GM12878 (cell line): ENCODE measurements around the gene GBP5. TPM values are rescaled to one million over a fixed set of nuclear protein-coding genes. Genes with fewer than 3 reads are reported as not detected.

Source experiments
- ATAC-seq: fragments of 200-7000 bp; cut with Tn5 transposase; 3 replicates; pipeline ENCODE4 v1.9.1; 2020; ENCODE audit warnings: mild to moderate bottlenecking, moderate library complexity
- BruUV-seq: library from RNA; stranded (reverse); fragments of 400-500 nt; replicated peaks from 2 replicates; lab custom pipeline; 2021; lab: Mats Ljungman, UMichigan
- CTCF ChIA-PET: fragments of 300-600 bp; sonication (Branson Sonifier 250); formaldehyde crosslinking; extraction: SDS; loops from one replicate; lab custom pipeline; 2021; ENCODE audit warnings: inconsistent platforms; lab: Yijun Ruan, JAX
- POLR2A ChIA-PET: fragments of 350-600 bp; formaldehyde crosslinking; extraction: SDS; loops from one replicate; lab custom pipeline; 2021; ENCODE audit warnings: inconsistent platforms; lab: Charles Lee
- RAD21 ChIA-PET: fragments of 300-600 bp; sonication (Branson Sonifier 250); formaldehyde crosslinking; loops from one replicate; lab custom pipeline; 2023; ENCODE audit warnings: antibody characterized with exemption; ENCODE audit not compliant: unreplicated experiment; lab: Charles Lee
- SMC1A ChIA-PET: fragments of 300-600 bp; sonication (Branson Sonifier 250); formaldehyde crosslinking; loops from one replicate; lab custom pipeline; 2023; ENCODE audit not compliant: unreplicated experiment, uncharacterized antibody; lab: Charles Lee
- DNase-seq: peaks from one replicate; pipeline ENCODE4 v3.0.0-alpha.2; 2011; ENCODE audit warnings: low read depth, low spot score
- FAIRE-seq: peaks from 3 replicates; lab custom pipeline; 2011; peaks lifted over from hg19 to GRCh38; lab: Jason Lieb, UNC
- H2AFZ ChIP-seq: 2 replicates; pipeline ENCODE4 v1.6.0; 2011; ENCODE audit warnings: low read depth, low read length, control low read depth; ENCODE audit not compliant: control insufficient read depth
- H3K27ac ChIP-seq: 2 replicates; pipeline ENCODE4 v1.5.1; 2011; ENCODE audit warnings: control low read depth; ENCODE audit not compliant: control insufficient read depth, insufficient read depth
- H3K27me3 ChIP-seq, 2 experiments: replicated peaks in 1 of 2; 2 replicates each; pipeline versions ENCODE4 v1.6.0 to v1.6.1; 2011; ENCODE audit warnings: low read length in 1 of 2; ENCODE audit not compliant: control insufficient read depth in 2 of 2, insufficient read depth in 2 of 2
- H3K36me3 ChIP-seq, 2 experiments: 2 replicates each; pipeline ENCODE4 v1.5.1; 2011; ENCODE audit warnings: low read length in 1 of 2; ENCODE audit not compliant: control insufficient read depth in 2 of 2, insufficient read depth in 2 of 2
- H3K4me1 ChIP-seq: 2 replicates; pipeline ENCODE4 v1.6.1; 2011; ENCODE audit warnings: mild to moderate bottlenecking, low read length, moderate library complexity, mixed read lengths; ENCODE audit not compliant: control insufficient read depth, insufficient read depth
- H3K4me2 ChIP-seq: 2 replicates; pipeline ENCODE4 v1.6.0; 2011; ENCODE audit warnings: control low read depth; ENCODE audit not compliant: control insufficient read depth, insufficient read depth
- H3K4me3 ChIP-seq: fragments of 200-600 bp; sonication (generic); 2 replicates; pipeline ENCODE4 v1.5.1; 2016
- H3K79me2 ChIP-seq: 2 replicates; pipeline ENCODE4 v1.6.0; 2011; ENCODE audit warnings: low read length; ENCODE audit not compliant: control insufficient read depth, insufficient read depth
- H3K9ac ChIP-seq: 2 replicates; pipeline ENCODE4 v1.8.0; 2011; ENCODE audit warnings: low read length, control low read depth, mixed read lengths; ENCODE audit not compliant: control insufficient read depth, insufficient read depth
- H3K9me3 ChIP-seq: replicated peaks from 3 replicates; pipeline ENCODE4 v1.5.1; 2011; ENCODE audit warnings: mild to moderate bottlenecking, low read length; ENCODE audit not compliant: control insufficient read depth, insufficient read depth
- H4K20me1 ChIP-seq: 2 replicates; pipeline ENCODE4 v1.6.0; 2011; ENCODE audit not compliant: control insufficient read depth, insufficient read depth
- ATF3 ChIP-seq: IDR thresholded peaks from 2 replicates; pipeline ENCODE4 v1.6.1; 2011; ENCODE audit warnings: low read depth, mild to moderate bottlenecking, low read length, moderate library complexity, borderline replicate concordance; ENCODE audit errors: extremely low read depth
- E4F1 ChIP-seq: fragments of 450-650 bp; IDR thresholded peaks from 2 replicates; pipeline ENCODE4 v1.6.1; 2018; ENCODE audit warnings: borderline replicate concordance, mild to moderate bottlenecking; ENCODE audit not compliant: partially characterized antibody
- HDGF ChIP-seq: fragments of 450-650 bp; IDR thresholded peaks from 2 replicates; pipeline ENCODE4 v1.6.1; 2016; ENCODE audit warnings: antibody characterized with exemption
- IKZF1 ChIP-seq: fragments of 450-650 bp; conservative IDR thresholded peaks from 2 replicates; pipeline ENCODE4 v1.6.1; 2017; ENCODE audit warnings: antibody characterized with exemption, mild to moderate bottlenecking
- IRF4 ChIP-seq: IDR thresholded peaks from 2 replicates; pipeline ENCODE4 v1.6.1; 2011; ENCODE audit warnings: low read depth, low read length
- KAT2A ChIP-seq: conservative IDR thresholded peaks from 2 replicates; pipeline ENCODE4 v1.6.1; 2011; ENCODE audit warnings: low read depth, low read length; ENCODE audit not compliant: control insufficient read depth
- KDM1A ChIP-seq: fragments of 200-600 bp; sonication (generic); IDR thresholded peaks from 2 replicates; pipeline ENCODE4 v1.6.1; 2016; ENCODE audit warnings: borderline replicate concordance
- KLF5 ChIP-seq: fragments of 450-650 bp; IDR thresholded peaks from 2 replicates; pipeline ENCODE4 v1.6.1; 2014; ENCODE audit warnings: mild to moderate bottlenecking; ENCODE audit not compliant: partially characterized antibody
- MEF2A ChIP-seq: IDR thresholded peaks from 2 replicates; pipeline ENCODE4 v1.6.1; 2011; ENCODE audit warnings: low read depth, mild to moderate bottlenecking, low read length, moderate library complexity; ENCODE audit not compliant: insufficient read depth
- MEF2B ChIP-seq: fragments of 450-650 bp; IDR thresholded peaks from 2 replicates; pipeline ENCODE4 v1.6.1; 2018; ENCODE audit warnings: mild to moderate bottlenecking, moderate library complexity; ENCODE audit not compliant: partially characterized antibody, poor library complexity, severe bottlenecking
- MTA2 ChIP-seq: fragments of 450-650 bp; IDR thresholded peaks from 2 replicates; pipeline ENCODE4 v1.6.1; 2016; ENCODE audit warnings: low read depth, mild to moderate bottlenecking, moderate library complexity
- NBN ChIP-seq: fragments of 450-650 bp; IDR thresholded peaks from 2 replicates; pipeline ENCODE4 v1.6.1; 2016
- RAD51 ChIP-seq: fragments of 450-650 bp; IDR thresholded peaks from 2 replicates; pipeline ENCODE4 v1.6.1; 2016; ENCODE audit warnings: moderate library complexity, mild to moderate bottlenecking, inconsistent platforms
- RB1 ChIP-seq: fragments of 450-650 bp; formaldehyde crosslinking; IDR thresholded peaks from 2 replicates; pipeline ENCODE4 v1.6.1; 2017; ENCODE audit warnings: mild to moderate bottlenecking, borderline replicate concordance
- RFX5 ChIP-seq: IDR thresholded peaks from 2 replicates; pipeline ENCODE4 v1.6.1; 2011; ENCODE audit warnings: low read depth, low read length, improper control_type of control experiment
- SMC3 ChIP-seq: IDR thresholded peaks from 2 replicates; pipeline ENCODE4 v1.6.1; 2011; ENCODE audit warnings: low read length, improper control_type of control experiment, borderline replicate concordance
- SREBF1 ChIP-seq: IDR thresholded peaks from 2 replicates; pipeline ENCODE4 v1.6.1; 2012; ENCODE audit warnings: mild to moderate bottlenecking, low read length
- SREBF2 ChIP-seq: IDR thresholded peaks from 2 replicates; pipeline ENCODE4 v1.6.1; 2012; ENCODE audit warnings: mild to moderate bottlenecking, low read length
- ZNF622 ChIP-seq: fragments of 450-650 bp; IDR thresholded peaks from 2 replicates; pipeline ENCODE4 v1.6.1; 2017; ENCODE audit warnings: mild to moderate bottlenecking, inconsistent platforms
- ZZZ3 ChIP-seq: IDR thresholded peaks from 2 replicates; pipeline ENCODE4 v1.6.1; 2011; ENCODE audit warnings: low read depth; ENCODE audit not compliant: control insufficient read depth, insufficient read length
- WGBS: methylation state at CpG from one replicate; pipeline ENCODE4 v1.1.6; 2016; ENCODE audit warnings: low lambda C conversion rate; ENCODE audit not compliant: insufficient replicate concordance, insufficient coverage; ENCODE audit errors: missing lambda C conversion rate; 5-methylcytosine and 5-hydroxymethylcytosine counted together
- in situ Hi-C: fragments of 300-500 bp; cut with MboI; formaldehyde crosslinking; loops from 9 replicates; pipeline ENCODE4 v1.14.3; 2018; ENCODE audit warnings: mixed read lengths
- intact Hi-C: fragments of 100-400 bp; cut with micrococcal nuclease; formaldehyde crosslinking; loops from one replicate; pipeline ENCODE4 v1.14.2; 2022; ENCODE audit not compliant: unreplicated experiment
- polyA plus RNA-seq, 11 experiments: library from polyadenylated mRNA; depleted of rRNA in 4 of 11; unstranded in 6 of 11; stranded (reverse) in 5 of 11; fragments of >200 nt; fragmentation: Nextera tagmentation in 4 of 11; fragmentation: Illumina TruSeq in 1 of 11; extraction: Ambion mirVana in 4 of 11; extraction: Trizol in 1 of 11; gene quantifications; 1 replicate in 1 of 11; 2 replicates in 10 of 11; pipeline versions ENCODE4 v1.2.1 to v1.2.3, GENCODE V29; 2011 to 2016; ENCODE audit warnings: inconsistent platforms in 2 of 11, missing spikeins in 2 of 11, low read depth in 1 of 11
- total RNA-seq, 4 experiments: library from RNA; depleted of rRNA in 3 of 4; stranded (reverse); fragments of >200 nt in 3 of 4; fragmentation: Illumina TruSeq in 1 of 4; extraction: Trizol in 1 of 4; gene quantifications; 2 replicates each; pipeline versions ENCODE4 v1.2.1 to v1.2.3, GENCODE V29; 2013 to 2021

The GBP5 gene
- total and polyA plus RNA-seq, 10 of the 15 experiments (the other 5 are each of a cell fraction or from before 2014, with no cell fraction given), result 0.17 to 1.0 (median 0.42) TPM

GRCh38 chr1:89291276-89291675 is 18.6 kb upstream of the GBP5 start:
- H4K20me1 ChIP-seq, result no peaks in the 10 kb centered on the region
- no TSS peak for BruUV-seq
- no peak overlapping the region for H2AFZ ChIP-seq
- no peak overlapping the region for H3K4me3 ChIP-seq
- CTCF ChIA-PET, result interaction anchor here (1.1 kb wide), 1 partner anchor 16 kb away, joined by 4 read pairs; no protein-coding TSS in a partner anchor
- no peak for DNase-seq
- no peak overlapping the region for H3K4me2 ChIP-seq
- H3K4me1 ChIP-seq, result peaks cover 11% of the 10 kb centered on the region
- intact Hi-C loops (no loop called here), in situ Hi-C loops (no loop called here)
- H3K36me3 ChIP-seq, result no peaks in the 10 kb centered on the region
- RAD21 ChIA-PET, result no interaction called here
- POLR2A ChIA-PET, result no interaction called here
- ATAC-seq, result no peak
- H3K27me3 ChIP-seq, result no peaks in the 10 kb centered on the region
- no peak for TF ChIP-seq RFX5
- no peak for TF ChIP-seq IKZF1
- no peak for TF ChIP-seq ZNF622
- TF ChIP-seq SREBF2, result no peak
- no peak for TF ChIP-seq ZZZ3
- no peak for TF ChIP-seq SREBF1
- no peak for TF ChIP-seq KLF5
- TF ChIP-seq IRF4, result no peak
- TF ChIP-seq HDGF, result no peak
- TF ChIP-seq KAT2A, result no peak
- TF ChIP-seq RB1, result no peak
- no peak for TF ChIP-seq SMC3
- TF ChIP-seq KDM1A, result no peak
- TF ChIP-seq MEF2A, result no peak
- no peak for TF ChIP-seq ATF3
- TF ChIP-seq MEF2B, result no peak
- no peak for TF ChIP-seq RAD51
- TF ChIP-seq MTA2, result no peak
- no peak for TF ChIP-seq NBN
- no peak for TF ChIP-seq E4F1
- WGBS, result 20% methylated on average over 2 of the region's 2 CpGs
- H3K79me2 ChIP-seq, result no peaks in the 10 kb centered on the region
- no peak for FAIRE-seq
- no peak overlapping the region for H3K27ac ChIP-seq
- SMC1A ChIA-PET, result interaction anchor here (1.4 kb wide), 1 partner anchor 20 kb away, joined by 3 read pairs; no protein-coding TSS in a partner anchor
- H3K9ac ChIP-seq, result no peak overlapping the region
- peaks cover 2% of the 10 kb centered on the region; the same call in 1 of the 3 replicates for H3K9me3 ChIP-seq
